Measurements from ENCODE around the gene CRELD2. TPM values are rescaled to one million over a fixed set of nuclear protein-coding genes. Genes with fewer than 3 reads are reported as not detected.

Gene CRELD2
- total and polyA plus RNA-seq, 2 of the 13 experiments (the other 11 are each of a cell fraction or from before 2014, with no cell fraction given) = 17.2 to 44.7 TPM

DNA sequence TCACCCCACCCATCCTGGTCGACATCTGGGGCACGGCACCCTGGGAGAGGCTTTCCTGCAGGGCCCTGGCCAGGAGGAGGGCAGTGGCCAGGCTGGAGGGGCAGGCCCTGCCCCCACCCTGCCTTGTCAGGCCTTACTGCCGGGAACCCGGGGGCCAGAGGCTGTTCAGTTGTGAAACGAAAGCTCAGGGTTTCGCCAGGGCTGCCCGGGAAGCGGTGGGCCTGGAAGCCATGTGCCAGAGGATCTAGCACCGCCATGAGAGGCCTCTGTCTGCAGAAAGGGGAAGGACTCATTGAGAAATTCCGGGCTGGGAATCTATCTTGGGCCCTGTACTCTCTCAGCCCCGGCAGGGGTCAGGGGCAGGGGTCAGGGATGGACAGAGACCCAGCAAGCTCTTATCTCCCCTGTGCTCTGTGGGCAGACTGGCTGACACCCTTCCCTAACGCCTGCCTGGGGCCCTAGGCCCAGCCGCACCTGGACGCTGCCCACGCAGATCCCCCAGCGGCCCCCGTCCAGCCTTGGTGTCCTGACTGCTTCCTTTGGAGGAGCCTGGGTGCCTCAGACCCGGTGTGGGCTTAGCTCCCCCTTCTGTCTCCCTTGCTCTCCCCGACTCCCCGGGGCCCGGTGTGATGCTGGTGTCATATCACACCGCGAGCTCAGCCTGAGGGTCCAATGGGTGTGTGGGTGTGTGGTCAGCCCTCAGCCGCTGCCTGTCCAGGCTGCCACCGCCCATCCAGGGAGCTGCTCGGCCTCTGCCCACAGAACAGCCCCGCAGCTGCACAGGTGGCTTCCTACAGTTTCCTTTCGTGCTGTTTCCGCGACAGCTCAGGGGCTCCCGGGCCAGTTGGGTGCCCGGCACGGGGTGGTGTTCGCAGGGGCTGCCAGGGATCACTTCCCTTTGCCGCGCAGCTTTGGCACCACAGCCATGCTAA, 48.6 kb downstream of the CRELD2 start (continued):
- TF ChIP-seq, protein P1, sequence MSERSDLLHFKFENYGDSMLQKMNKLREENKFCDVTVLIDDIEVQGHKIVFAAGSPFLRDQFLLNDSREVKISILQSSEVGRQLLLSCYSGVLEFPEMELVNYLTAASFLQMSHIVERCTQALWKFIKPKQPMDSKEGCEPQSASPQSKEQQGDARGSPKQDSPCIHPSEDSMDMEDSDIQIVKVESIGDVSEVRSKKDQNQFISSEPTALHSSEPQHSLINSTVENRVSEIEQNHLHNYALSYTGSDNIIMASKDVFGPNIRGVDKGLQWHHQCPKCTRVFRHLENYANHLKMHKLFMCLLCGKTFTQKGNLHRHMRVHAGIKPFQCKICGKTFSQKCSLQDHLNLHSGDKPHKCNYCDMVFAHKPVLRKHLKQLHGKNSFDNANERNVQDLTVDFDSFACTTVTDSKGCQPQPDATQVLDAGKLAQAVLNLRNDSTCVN (CRISPR knock-in tag; IDR thresholded peaks at IDR 0.05; ENCODE audit: borderline replicate concordance) = 0 out of 2 replicates have a peak, but pooled peaks have one; percentile 29
- TF ChIP-seq RARG (CRISPR knock-in tag; IDR thresholded peaks at IDR 0.05; ENCODE audit: low read depth) (no peak), CHD4 (IDR thresholded peaks at IDR 0.05; ENCODE audit: borderline replicate concordance, low read length) (no peak), FIP1L1 (IDR thresholded peaks at IDR 0.05; ENCODE audit: borderline replicate concordance, insufficient read depth, low read depth, low read length) (no peak), ZNF713 (CRISPR knock-in tag; IDR thresholded peaks at IDR 0.05) (no peak), ZNF430 (CRISPR knock-in tag; IDR thresholded peaks at IDR 0.05) (peak; percentile 61; the same call in 1 of the 2 replicates), NR3C1 (CRISPR knock-in tag; IDR thresholded peaks at IDR 0.05) (no peak), TOPORS (CRISPR knock-in tag; IDR thresholded peaks at IDR 0.05) (no peak), GABPA (IDR thresholded peaks at IDR 0.05; ENCODE audit: low read depth, low read length) (no peak), GABPA (CRISPR knock-in tag; IDR thresholded peaks at IDR 0.05; ENCODE audit: low read depth) (no peak), PAF1 (CRISPR knock-in tag; IDR thresholded peaks at IDR 0.05) (no peak), ZNF878 (CRISPR knock-in tag; IDR thresholded peaks at IDR 0.05) (no peak), ZBTB7A (CRISPR knock-in tag; IDR thresholded peaks at IDR 0.05) (peak; percentile 47; the same call in 1 of the 2 replicates), ZNF549 (CRISPR knock-in tag; IDR thresholded peaks at IDR 0.05) (no peak)
- TF ChIP-seq, protein P2, sequence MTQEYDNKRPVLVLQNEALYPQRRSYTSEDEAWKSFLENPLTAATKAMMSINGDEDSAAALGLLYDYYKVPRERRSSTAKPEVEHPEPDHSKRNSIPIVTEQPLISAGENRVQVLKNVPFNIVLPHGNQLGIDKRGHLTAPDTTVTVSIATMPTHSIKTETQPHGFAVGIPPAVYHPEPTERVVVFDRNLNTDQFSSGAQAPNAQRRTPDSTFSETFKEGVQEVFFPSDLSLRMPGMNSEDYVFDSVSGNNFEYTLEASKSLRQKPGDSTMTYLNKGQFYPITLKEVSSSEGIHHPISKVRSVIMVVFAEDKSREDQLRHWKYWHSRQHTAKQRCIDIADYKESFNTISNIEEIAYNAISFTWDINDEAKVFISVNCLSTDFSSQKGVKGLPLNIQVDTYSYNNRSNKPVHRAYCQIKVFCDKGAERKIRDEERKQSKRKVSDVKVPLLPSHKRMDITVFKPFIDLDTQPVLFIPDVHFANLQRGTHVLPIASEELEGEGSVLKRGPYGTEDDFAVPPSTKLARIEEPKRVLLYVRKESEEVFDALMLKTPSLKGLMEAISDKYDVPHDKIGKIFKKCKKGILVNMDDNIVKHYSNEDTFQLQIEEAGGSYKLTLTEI (CRISPR knock-in tag; conservative IDR thresholded peaks at IDR 0.05) = no peak
- TF ChIP-seq, protein P3, sequence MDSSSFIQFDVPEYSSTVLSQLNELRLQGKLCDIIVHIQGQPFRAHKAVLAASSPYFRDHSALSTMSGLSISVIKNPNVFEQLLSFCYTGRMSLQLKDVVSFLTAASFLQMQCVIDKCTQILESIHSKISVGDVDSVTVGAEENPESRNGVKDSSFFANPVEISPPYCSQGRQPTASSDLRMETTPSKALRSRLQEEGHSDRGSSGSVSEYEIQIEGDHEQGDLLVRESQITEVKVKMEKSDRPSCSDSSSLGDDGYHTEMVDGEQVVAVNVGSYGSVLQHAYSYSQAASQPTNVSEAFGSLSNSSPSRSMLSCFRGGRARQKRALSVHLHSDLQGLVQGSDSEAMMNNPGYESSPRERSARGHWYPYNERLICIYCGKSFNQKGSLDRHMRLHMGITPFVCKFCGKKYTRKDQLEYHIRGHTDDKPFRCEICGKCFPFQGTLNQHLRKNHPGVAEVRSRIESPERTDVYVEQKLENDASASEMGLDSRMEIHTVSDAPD (CRISPR knock-in tag; IDR thresholded peaks at IDR 0.05) = no peak
- TF ChIP-seq, protein P4, sequence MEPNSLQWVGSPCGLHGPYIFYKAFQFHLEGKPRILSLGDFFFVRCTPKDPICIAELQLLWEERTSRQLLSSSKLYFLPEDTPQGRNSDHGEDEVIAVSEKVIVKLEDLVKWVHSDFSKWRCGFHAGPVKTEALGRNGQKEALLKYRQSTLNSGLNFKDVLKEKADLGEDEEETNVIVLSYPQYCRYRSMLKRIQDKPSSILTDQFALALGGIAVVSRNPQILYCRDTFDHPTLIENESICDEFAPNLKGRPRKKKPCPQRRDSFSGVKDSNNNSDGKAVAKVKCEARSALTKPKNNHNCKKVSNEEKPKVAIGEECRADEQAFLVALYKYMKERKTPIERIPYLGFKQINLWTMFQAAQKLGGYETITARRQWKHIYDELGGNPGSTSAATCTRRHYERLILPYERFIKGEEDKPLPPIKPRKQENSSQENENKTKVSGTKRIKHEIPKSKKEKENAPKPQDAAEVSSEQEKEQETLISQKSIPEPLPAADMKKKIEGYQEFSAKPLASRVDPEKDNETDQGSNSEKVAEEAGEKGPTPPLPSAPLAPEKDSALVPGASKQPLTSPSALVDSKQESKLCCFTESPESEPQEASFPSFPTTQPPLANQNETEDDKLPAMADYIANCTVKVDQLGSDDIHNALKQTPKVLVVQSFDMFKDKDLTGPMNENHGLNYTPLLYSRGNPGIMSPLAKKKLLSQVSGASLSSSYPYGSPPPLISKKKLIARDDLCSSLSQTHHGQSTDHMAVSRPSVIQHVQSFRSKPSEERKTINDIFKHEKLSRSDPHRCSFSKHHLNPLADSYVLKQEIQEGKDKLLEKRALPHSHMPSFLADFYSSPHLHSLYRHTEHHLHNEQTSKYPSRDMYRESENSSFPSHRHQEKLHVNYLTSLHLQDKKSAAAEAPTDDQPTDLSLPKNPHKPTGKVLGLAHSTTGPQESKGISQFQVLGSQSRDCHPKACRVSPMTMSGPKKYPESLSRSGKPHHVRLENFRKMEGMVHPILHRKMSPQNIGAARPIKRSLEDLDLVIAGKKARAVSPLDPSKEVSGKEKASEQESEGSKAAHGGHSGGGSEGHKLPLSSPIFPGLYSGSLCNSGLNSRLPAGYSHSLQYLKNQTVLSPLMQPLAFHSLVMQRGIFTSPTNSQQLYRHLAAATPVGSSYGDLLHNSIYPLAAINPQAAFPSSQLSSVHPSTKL (CRISPR knock-in tag; IDR thresholded peaks at IDR 0.05) = peak; percentile 39; the same call in 1 of the 2 replicates
- TF ChIP-seq, protein P5, sequence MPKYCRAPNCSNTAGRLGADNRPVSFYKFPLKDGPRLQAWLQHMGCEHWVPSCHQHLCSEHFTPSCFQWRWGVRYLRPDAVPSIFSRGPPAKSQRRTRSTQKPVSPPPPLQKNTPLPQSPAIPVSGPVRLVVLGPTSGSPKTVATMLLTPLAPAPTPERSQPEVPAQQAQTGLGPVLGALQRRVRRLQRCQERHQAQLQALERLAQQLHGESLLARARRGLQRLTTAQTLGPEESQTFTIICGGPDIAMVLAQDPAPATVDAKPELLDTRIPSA (CRISPR knock-in tag; IDR thresholded peaks at IDR 0.05; ENCODE audit: borderline replicate concordance) = no peak
- TF ChIP-seq, protein P6, sequence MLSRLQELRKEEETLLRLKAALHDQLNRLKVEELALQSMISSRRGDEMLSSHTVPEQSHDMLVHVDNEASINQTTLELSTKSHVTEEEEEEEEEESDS (CRISPR knock-in tag; IDR thresholded peaks at IDR 0.05; ENCODE audit: borderline replicate concordance) = no peak

Measured in HepG2 (cell line).